Neural progenitor cell (in vitro differentiated cells): Measurements from ENCODE around the gene MAN1A1. TPM values are rescaled to one million over a fixed set of nuclear protein-coding genes. Genes with fewer than 3 reads are reported as not detected.
A peak's percentile ranks its signal among the peaks of the same experiment; 100 is the strongest.

Experiments used
- DNase-seq: peaks from one replicate; pipeline ENCODE4 v3.0.0-alpha.2; 2016; ENCODE audit warnings: low spot score
- H2AFZ ChIP-seq: fragments of 200-600 bp; sonication (generic); replicated peaks from 2 replicates; pipeline ENCODE4 v1.6.1; 2016; ENCODE audit warnings: antibody characterized with exemption
- H3F3A ChIP-seq: fragments of 200-600 bp; sonication (generic); 2 replicates; pipeline ENCODE4 v1.6.1; 2016; ENCODE audit warnings: antibody characterized with exemption, low read depth
- H3K27ac ChIP-seq: fragments of 200-600 bp; sonication (generic); 2 replicates; pipeline ENCODE4 v1.5.1; 2016; ENCODE audit warnings: mild to moderate bottlenecking
- H3K27me3 ChIP-seq: fragments of 200-600 bp; sonication (generic); 2 replicates; pipeline ENCODE4 v1.6.1; 2016; ENCODE audit warnings: mild to moderate bottlenecking, moderate library complexity
- H3K36me3 ChIP-seq: fragments of 200-600 bp; sonication (generic); 2 replicates; pipeline ENCODE4 v1.5.1; 2016
- H3K4me1 ChIP-seq: fragments of 200-600 bp; sonication (generic); 2 replicates; pipeline ENCODE4 v1.6.1; 2016; ENCODE audit warnings: mixed run types
- H3K4me2 ChIP-seq: fragments of 200-600 bp; sonication (generic); 2 replicates; pipeline ENCODE4 v1.6.1; 2016
- H3K4me3 ChIP-seq: fragments of 200-600 bp; sonication (generic); 2 replicates; pipeline ENCODE4 v1.5.1; 2016
- H3K79me2 ChIP-seq: fragments of 200-600 bp; sonication (generic); 2 replicates; pipeline ENCODE4 v1.6.1; 2016; ENCODE audit warnings: low read depth
- H3K9ac ChIP-seq: fragments of 200-600 bp; sonication (generic); 2 replicates; pipeline ENCODE4 v1.6.1; 2016
- H3K9me3 ChIP-seq: fragments of 200-600 bp; sonication (generic); 2 replicates; pipeline ENCODE4 v1.5.1; 2016; ENCODE audit warnings: low read depth
- H4K20me1 ChIP-seq: fragments of 200-600 bp; sonication (generic); 2 replicates; pipeline ENCODE4 v1.6.1; 2016; ENCODE audit warnings: low read depth
- H3K27ac Mint-ChIP-seq: 3 replicates; pipeline ENCODE4 v1.8.0; 2021; ENCODE audit warnings: mixed read lengths
- H3K27me3 Mint-ChIP-seq: 2 replicates; pipeline ENCODE4 v1.8.0; 2022; ENCODE audit warnings: low read depth, mild to moderate bottlenecking, inconsistent platforms, moderate library complexity, mixed read lengths; ENCODE audit not compliant: insufficient read depth
- H3K36me3 Mint-ChIP-seq: 3 replicates; pipeline ENCODE4 v1.8.0; 2021; ENCODE audit warnings: mixed read lengths
- H3K4me1 Mint-ChIP-seq: 3 replicates; pipeline ENCODE4 v1.8.0; 2021; ENCODE audit warnings: mixed read lengths
- H3K4me3 Mint-ChIP-seq: 3 replicates; pipeline ENCODE4 v1.8.0; 2021; ENCODE audit warnings: mild to moderate bottlenecking, moderate library complexity, mixed read lengths
- H3K9me3 Mint-ChIP-seq: 3 replicates; pipeline ENCODE4 v1.8.0; 2020; ENCODE audit warnings: mixed read lengths
- CTCF ChIP-seq: fragments of 200-600 bp; sonication (generic); IDR thresholded peaks from 2 replicates; pipeline ENCODE4 v1.5.1; 2017; ENCODE audit warnings: antibody characterized with exemption, mild to moderate bottlenecking
- EZH2 ChIP-seq: fragments of 200-600 bp; sonication (generic); IDR thresholded peaks from 2 replicates; pipeline ENCODE4 v1.6.1; 2017; ENCODE audit warnings: antibody characterized with exemption, mild to moderate bottlenecking, moderate library complexity
- EZH2phosphoT487 ChIP-seq: fragments of 200-600 bp; sonication (generic); IDR thresholded peaks from 2 replicates; pipeline ENCODE4 v1.6.1; 2017; ENCODE audit warnings: antibody characterized with exemption
- total RNA-seq: library from RNA; depleted of rRNA; stranded (reverse); fragments of >200 nt; gene quantifications from 2 replicates; pipeline ENCODE4 v1.2.3, GENCODE V29; 2015; ENCODE audit warnings: low replicate concordance

Gene MAN1A1
- total RNA-seq, 1 donor from 2014 or later: 5.2 TPM

GRCh38 chr6:119334535-119335264 is 14.9 kb downstream of the MAN1A1 start:
- H3K4me3 Mint-ChIP-seq: no peak overlapping the region
- H3K36me3 Mint-ChIP-seq: no peaks in the 10 kb centered on the region
- no peak for DNase-seq
- Histone ChIP-seq H3K27me3 (no peaks in the 10 kb centered on the region), H3K79me2 (no peaks in the 10 kb centered on the region), H3K4me2 (no peak overlapping the region), H3K9ac (no peak overlapping the region), H3K4me3 (no peak overlapping the region), H3K9me3 (no peaks in the 10 kb centered on the region), H3K4me1 (no peaks in the 10 kb centered on the region), H2AFZ (no peak overlapping the region), H3F3A (no peaks in the 10 kb centered on the region), H3K27ac (no peak overlapping the region), H3K36me3 (no peaks in the 10 kb centered on the region), H4K20me1 (no peaks in the 10 kb centered on the region)
- H3K27ac Mint-ChIP-seq: no peak overlapping the region
- H3K4me1 Mint-ChIP-seq: no peaks in the 10 kb centered on the region
- no peaks in the 10 kb centered on the region for H3K27me3 Mint-ChIP-seq
- no peak for TF ChIP-seq EZH2phosphoT487
- no peak for TF ChIP-seq EZH2
- no peak for TF ChIP-seq CTCF
- H3K9me3 Mint-ChIP-seq: no peaks in the 10 kb centered on the region

GRCh38 chr6:119333707-119334295 is 15.8 kb downstream of the MAN1A1 start:
- no peak for DNase-seq
- Histone ChIP-seq H3K4me1 (no peaks in the 10 kb centered on the region), H4K20me1 (no peaks in the 10 kb centered on the region), H3K4me3 (no peak overlapping the region), H3K9ac (no peak overlapping the region), H2AFZ (no peak overlapping the region), H3K9me3 (no peaks in the 10 kb centered on the region), H3K4me2 (no peak overlapping the region), H3K79me2 (no peaks in the 10 kb centered on the region), H3K36me3 (no peaks in the 10 kb centered on the region), H3K27ac (no peak overlapping the region), H3F3A (no peaks in the 10 kb centered on the region), H3K27me3 (no peaks in the 10 kb centered on the region)
- Mint-ChIP-seq H3K4me3 (no peak overlapping the region), H3K9me3 (no peaks in the 10 kb centered on the region), H3K27ac (no peak overlapping the region), H3K4me1 (no peaks in the 10 kb centered on the region), H3K27me3 (no peaks in the 10 kb centered on the region), H3K36me3 (no peaks in the 10 kb centered on the region)
- TF ChIP-seq EZH2phosphoT487 (no peak), EZH2 (no peak), CTCF (peak; percentile 52)

GRCh38 chr6:119333063-119333609 is 16.4 kb downstream of the MAN1A1 start:
- H3K4me1 ChIP-seq: no peaks in the 10 kb centered on the region
- no peak overlapping the region for H3K4me3 ChIP-seq
- H3K27ac Mint-ChIP-seq: no peak overlapping the region
- no peaks in the 10 kb centered on the region for H3K27me3 ChIP-seq
- H2AFZ ChIP-seq: no peak overlapping the region
- no peaks in the 10 kb centered on the region for H3F3A ChIP-seq
- no peak overlapping the region for H3K9ac ChIP-seq
- no peaks in the 10 kb centered on the region for H3K79me2 ChIP-seq
- H3K9me3 ChIP-seq: no peaks in the 10 kb centered on the region
- no peak for DNase-seq
- TF ChIP-seq CTCF (no peak), EZH2 (no peak)
- H3K27ac ChIP-seq: no peak overlapping the region
- H3K4me3 Mint-ChIP-seq: no peak overlapping the region
- H3K27me3 Mint-ChIP-seq: no peaks in the 10 kb centered on the region
- no peaks in the 10 kb centered on the region for H3K36me3 Mint-ChIP-seq
- no peaks in the 10 kb centered on the region for H3K9me3 Mint-ChIP-seq
- H3K4me2 ChIP-seq: no peak overlapping the region
- no peaks in the 10 kb centered on the region for H3K4me1 Mint-ChIP-seq
- H4K20me1 ChIP-seq: no peaks in the 10 kb centered on the region
- H3K36me3 ChIP-seq: no peaks in the 10 kb centered on the region
